ENCODE data around the gene SLC44A4.

Gene SLC44A4

DNA sequence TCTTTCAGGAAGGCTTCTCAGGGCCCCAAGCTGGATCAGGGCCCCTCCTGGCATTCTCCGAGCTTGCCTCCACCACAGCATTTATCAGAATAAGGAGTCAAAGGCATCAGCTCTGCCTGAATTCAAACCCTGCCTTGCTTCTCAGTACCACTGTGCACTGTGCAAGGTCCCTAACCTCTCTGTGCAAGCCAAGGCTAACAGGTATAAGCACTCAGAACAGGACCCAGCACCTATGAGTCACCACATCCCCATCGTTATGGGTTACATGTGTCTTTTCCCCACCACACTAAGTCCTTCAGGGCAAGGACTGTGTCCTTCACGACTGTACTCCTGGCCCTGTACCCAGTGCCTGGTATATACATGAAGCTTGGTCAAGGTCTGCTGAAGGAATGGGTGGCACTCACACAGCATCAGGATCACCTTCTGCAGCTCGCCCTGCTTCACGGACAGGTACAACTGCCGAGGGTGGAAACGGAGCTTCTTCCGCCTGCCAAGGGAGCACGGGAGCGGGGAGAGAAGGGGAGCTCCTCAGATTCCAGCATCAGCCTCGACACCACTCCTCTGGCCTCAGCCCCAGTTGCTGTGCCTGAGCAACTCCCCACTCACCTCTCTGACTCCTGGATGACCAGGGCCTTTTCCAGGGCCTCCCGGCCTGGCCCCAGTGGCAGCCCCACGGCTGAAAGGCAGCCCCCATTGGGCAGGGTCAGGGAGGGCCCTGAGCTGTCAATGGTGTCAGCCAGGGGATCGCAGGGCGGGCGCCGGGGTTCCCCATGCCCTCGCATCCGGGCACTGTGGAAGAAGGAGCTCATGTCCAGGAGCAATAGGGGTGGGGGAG, 8.6 kb upstream of the SLC44A4 start:
- Histone ChIP-seq H3K79me1 (replicated peaks; ENCODE audit: low read length, poor library complexity, severe bottlenecking) (peaks cover 10% of the 10 kb centered on the region), H3K9ac (ENCODE audit: low read length) (no peak overlapping the region), H2AFZ (ENCODE audit: low read depth, low read length) (no peak overlapping the region), H4K8ac (ENCODE audit: low read length) (no peak overlapping the region), H3K27ac (ENCODE audit: low read length, poor library complexity, severe bottlenecking) (no peak overlapping the region), H3K14ac (ENCODE audit: low read length in 2 of 2) (no peak overlapping the region), H3K36me3 (ENCODE audit: control insufficient read depth in 1 of 2, insufficient read depth in 2 of 2, low read depth in 1 of 2, low read length in 2 of 2) (peaks cover 70 to 89% of the 10 kb centered on the region in 2 experiments), H3K27me3 (ENCODE audit: control insufficient read depth in 1 of 2, insufficient read depth in 1 of 2, low read length in 2 of 2) (no peaks in the 10 kb centered on the region), H2BK15ac (ENCODE audit: low read depth, poor library complexity, severe bottlenecking) (no peak overlapping the region), H3K4me3 (ENCODE audit: insufficient read depth in 1 of 2, low read depth in 1 of 2, low read length in 2 of 2) (no peak overlapping the region), H2BK120ac (ENCODE audit: low read depth, low read length) (no peak overlapping the region), H4K91ac (ENCODE audit: low read length) (no peak overlapping the region), H2AK5ac (ENCODE audit: low read length, severe bottlenecking) (no peak overlapping the region), H3K23ac (ENCODE audit: low read length in 2 of 2) (no peak overlapping the region), H3K4me1 (ENCODE audit: control insufficient read depth, insufficient read depth, low read depth, low read length) (peaks cover 6% of the 10 kb centered on the region), H3K9me3 (ENCODE audit: control insufficient read depth, low read length) (no peaks in the 10 kb centered on the region), H2BK12ac (ENCODE audit: low read length in 2 of 2) (no peak overlapping the region), H3K4me2 (ENCODE audit: low read length, poor library complexity, severe bottlenecking) (no peak overlapping the region), H3K18ac (ENCODE audit: low read depth in 1 of 2, low read length in 2 of 2) (no peak overlapping the region), H3K4ac (ENCODE audit: low read depth in 1 of 2, low read length in 2 of 2) (no peak overlapping the region), H2BK5ac (ENCODE audit: low read depth, low read length, poor library complexity, severe bottlenecking) (no peak overlapping the region)
- DNase-seq, result no peak
- 95% methylated on average over 18 of the region's 19 CpGs for WGBS

DNA sequence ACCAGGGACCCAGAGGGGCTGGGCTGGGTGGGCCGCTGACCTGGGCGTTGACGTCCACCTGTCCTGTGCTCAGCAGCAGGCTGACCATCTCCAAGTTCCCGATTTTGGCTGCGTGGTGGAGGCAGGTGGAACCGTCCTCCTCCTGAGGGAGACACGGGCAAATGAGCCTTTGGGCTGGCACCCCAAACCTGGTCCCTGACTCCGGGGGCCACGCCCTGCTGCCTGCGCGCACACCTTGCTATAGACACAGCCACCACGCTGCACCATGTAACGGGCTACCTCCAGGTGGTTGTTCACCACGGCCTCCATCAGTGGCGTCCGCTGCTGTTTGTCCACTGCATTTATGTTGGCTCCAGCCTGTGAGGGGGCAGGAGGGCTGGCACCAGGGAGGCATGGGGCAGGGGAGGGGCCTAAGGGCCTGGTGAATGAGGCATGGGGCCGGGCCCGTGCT, 7.8 kb upstream of the SLC44A4 start:
- Histone ChIP-seq H4K8ac (ENCODE audit: low read length) (no peak overlapping the region), H3K27ac (ENCODE audit: low read length, poor library complexity, severe bottlenecking) (no peak overlapping the region), H3K9ac (ENCODE audit: low read length) (no peak overlapping the region), H3K4ac (ENCODE audit: low read depth in 1 of 2, low read length in 2 of 2) (no peak overlapping the region), H3K18ac (ENCODE audit: low read depth in 1 of 2, low read length in 2 of 2) (no peak overlapping the region), H3K79me1 (replicated peaks; ENCODE audit: low read length, poor library complexity, severe bottlenecking) (peaks cover 7% of the 10 kb centered on the region), H3K23ac (ENCODE audit: low read length in 2 of 2) (no peak overlapping the region), H2AK5ac (ENCODE audit: low read length, severe bottlenecking) (no peak overlapping the region), H4K91ac (ENCODE audit: low read length) (no peak overlapping the region), H3K36me3 (ENCODE audit: control insufficient read depth in 1 of 2, insufficient read depth in 2 of 2, low read depth in 1 of 2, low read length in 2 of 2) (peaks cover 66 to 86% of the 10 kb centered on the region in 2 experiments), H2BK12ac (ENCODE audit: low read length in 2 of 2) (no peak overlapping the region), H3K14ac (ENCODE audit: low read length in 2 of 2) (no peak overlapping the region), H3K4me2 (ENCODE audit: low read length, poor library complexity, severe bottlenecking) (no peak overlapping the region), H2BK120ac (ENCODE audit: low read depth, low read length) (no peak overlapping the region), H3K27me3 (ENCODE audit: control insufficient read depth in 1 of 2, insufficient read depth in 1 of 2, low read length in 2 of 2) (no peaks in the 10 kb centered on the region), H3K9me3 (ENCODE audit: control insufficient read depth, low read length) (no peaks in the 10 kb centered on the region), H3K4me3 (ENCODE audit: insufficient read depth in 1 of 2, low read depth in 1 of 2, low read length in 2 of 2) (no peak overlapping the region), H2BK5ac (ENCODE audit: low read depth, low read length, poor library complexity, severe bottlenecking) (no peak overlapping the region), H2BK15ac (ENCODE audit: low read depth, poor library complexity, severe bottlenecking) (no peak overlapping the region), H2AFZ (ENCODE audit: low read depth, low read length) (no peak overlapping the region), H3K4me1 (ENCODE audit: control insufficient read depth, insufficient read depth, low read depth, low read length) (peaks cover 9% of the 10 kb centered on the region)
- WGBS, result 96% methylated on average over 18 of the region's 18 CpGs
- DNase-seq, result no peak

DNA sequence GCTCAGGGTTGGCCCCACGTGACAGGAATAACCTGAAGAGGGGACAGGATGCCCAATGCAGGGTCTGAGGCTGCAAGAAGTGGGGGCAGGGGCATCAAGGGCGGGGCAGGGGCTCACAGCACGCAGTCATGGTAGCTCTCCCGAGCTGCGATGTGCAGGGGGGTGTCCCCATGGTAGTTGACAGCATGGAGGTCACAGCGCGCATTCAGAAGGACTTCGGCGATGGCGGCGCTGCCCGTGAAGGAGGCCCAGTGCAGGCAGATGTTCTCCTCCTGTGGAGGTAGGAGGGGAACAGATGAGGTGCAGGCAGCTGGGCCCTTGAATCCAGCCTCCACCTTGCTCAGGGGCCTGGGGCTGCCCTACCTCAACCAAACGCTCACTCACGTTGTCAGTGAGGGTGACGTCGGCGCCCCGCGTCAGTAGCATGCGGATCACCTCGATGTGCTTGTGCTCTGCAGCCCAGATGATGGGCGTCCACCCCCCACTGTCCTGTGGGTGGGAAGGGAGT, 5.8 kb upstream of the SLC44A4 start:
- H3K4me3 ChIP-seq (ENCODE audit: insufficient read depth in 1 of 2, low read depth in 1 of 2, low read length in 2 of 2), result no peak overlapping the region
- no peak for DNase-seq
- peaks cover 7% of the 10 kb centered on the region for H3K79me1 ChIP-seq (replicated peaks; ENCODE audit: low read length, poor library complexity, severe bottlenecking)
- H3K18ac ChIP-seq (ENCODE audit: low read depth in 1 of 2, low read length in 2 of 2), result no peak overlapping the region
- H2BK120ac ChIP-seq (ENCODE audit: low read depth, low read length), result no peak overlapping the region
- no peaks in the 10 kb centered on the region for H3K27me3 ChIP-seq (ENCODE audit: control insufficient read depth in 1 of 2, insufficient read depth in 1 of 2, low read length in 2 of 2)
- H2BK12ac ChIP-seq (ENCODE audit: low read length in 2 of 2), result no peak overlapping the region
- no peak overlapping the region for H4K8ac ChIP-seq (ENCODE audit: low read length)
- no peak overlapping the region for H2BK15ac ChIP-seq (ENCODE audit: low read depth, poor library complexity, severe bottlenecking)
- peaks cover 85 to 94% of the 10 kb centered on the region in 2 experiments for H3K36me3 ChIP-seq (ENCODE audit: control insufficient read depth in 1 of 2, insufficient read depth in 2 of 2, low read depth in 1 of 2, low read length in 2 of 2)
- WGBS, result 98% methylated on average over 22 of the region's 22 CpGs
- no peak overlapping the region for H3K23ac ChIP-seq (ENCODE audit: low read length in 2 of 2)
- no peak overlapping the region for H3K14ac ChIP-seq (ENCODE audit: low read length in 2 of 2)
- H3K27ac ChIP-seq (ENCODE audit: low read length, poor library complexity, severe bottlenecking), result no peak overlapping the region
- H4K91ac ChIP-seq (ENCODE audit: low read length), result no peak overlapping the region
- no peaks in the 10 kb centered on the region for H3K9me3 ChIP-seq (ENCODE audit: control insufficient read depth, low read length)
- H3K4me1 ChIP-seq (ENCODE audit: control insufficient read depth, insufficient read depth, low read depth, low read length), result peaks cover 9% of the 10 kb centered on the region
- H3K4ac ChIP-seq (ENCODE audit: low read depth in 1 of 2, low read length in 2 of 2), result no peak overlapping the region
- no peak overlapping the region for H2BK5ac ChIP-seq (ENCODE audit: low read depth, low read length, poor library complexity, severe bottlenecking)
- H2AFZ ChIP-seq (ENCODE audit: low read depth, low read length), result no peak overlapping the region
- H2AK5ac ChIP-seq (ENCODE audit: low read length, severe bottlenecking), result no peak overlapping the region
- H3K4me2 ChIP-seq (ENCODE audit: low read length, poor library complexity, severe bottlenecking), result no peak overlapping the region
- H3K9ac ChIP-seq (ENCODE audit: low read length), result no peak overlapping the region

DNA sequence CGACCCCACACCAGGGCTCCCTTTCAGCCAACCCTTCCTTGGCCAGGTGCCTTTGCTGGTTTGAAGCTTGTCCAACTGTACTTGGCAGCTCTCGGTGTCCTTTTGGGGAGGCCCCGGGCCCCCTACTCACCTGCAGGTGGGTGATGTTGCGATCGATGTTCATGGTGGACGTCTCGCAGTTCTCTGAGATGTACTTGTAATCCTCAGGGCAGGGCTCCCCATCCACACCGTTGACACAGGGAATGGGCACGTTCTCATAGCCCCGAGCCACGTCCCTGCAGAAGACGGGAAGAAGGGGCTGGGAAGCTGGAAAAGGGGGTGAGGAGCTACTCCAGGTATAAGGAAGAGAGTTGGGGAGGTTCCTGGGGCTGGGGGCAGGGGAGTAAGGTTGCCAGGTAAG, 4.9 kb upstream of the SLC44A4 start:
- no peak overlapping the region for H3K9ac ChIP-seq (ENCODE audit: low read length)
- WGBS, result 97% methylated on average over 12 of the region's 12 CpGs
- H2BK5ac ChIP-seq (ENCODE audit: low read depth, low read length, poor library complexity, severe bottlenecking), result no peak overlapping the region
- peaks cover 2% of the 10 kb centered on the region for H3K79me1 ChIP-seq (replicated peaks; ENCODE audit: low read length, poor library complexity, severe bottlenecking)
- H3K14ac ChIP-seq (ENCODE audit: low read length in 2 of 2), result no peak overlapping the region
- no peak overlapping the region for H3K27ac ChIP-seq (ENCODE audit: low read length, poor library complexity, severe bottlenecking)
- no peak overlapping the region for H2BK12ac ChIP-seq (ENCODE audit: low read length in 2 of 2)
- no peak overlapping the region for H4K91ac ChIP-seq (ENCODE audit: low read length)
- no peak overlapping the region for H2AK5ac ChIP-seq (ENCODE audit: low read length, severe bottlenecking)
- no peak overlapping the region for H3K4me3 ChIP-seq (ENCODE audit: insufficient read depth in 1 of 2, low read depth in 1 of 2, low read length in 2 of 2)
- no peak overlapping the region for H3K4ac ChIP-seq (ENCODE audit: low read depth in 1 of 2, low read length in 2 of 2)
- H3K9me3 ChIP-seq (ENCODE audit: control insufficient read depth, low read length), result no peaks in the 10 kb centered on the region
- H3K27me3 ChIP-seq (ENCODE audit: control insufficient read depth in 1 of 2, insufficient read depth in 1 of 2, low read length in 2 of 2), result no peaks in the 10 kb centered on the region
- no peak overlapping the region for H2BK15ac ChIP-seq (ENCODE audit: low read depth, poor library complexity, severe bottlenecking)
- DNase-seq, result no peak
- H2AFZ ChIP-seq (ENCODE audit: low read depth, low read length), result no peak overlapping the region
- H4K8ac ChIP-seq (ENCODE audit: low read length), result no peak overlapping the region
- H3K23ac ChIP-seq (ENCODE audit: low read length in 2 of 2), result no peak overlapping the region
- H3K4me2 ChIP-seq (ENCODE audit: low read length, poor library complexity, severe bottlenecking), result no peak overlapping the region
- peaks cover 85 to 87% of the 10 kb centered on the region in 2 experiments for H3K36me3 ChIP-seq (ENCODE audit: control insufficient read depth in 1 of 2, insufficient read depth in 2 of 2, low read depth in 1 of 2, low read length in 2 of 2)
- H3K18ac ChIP-seq (ENCODE audit: low read depth in 1 of 2, low read length in 2 of 2), result no peak overlapping the region
- peaks cover 9% of the 10 kb centered on the region for H3K4me1 ChIP-seq (ENCODE audit: control insufficient read depth, insufficient read depth, low read depth, low read length)
- H2BK120ac ChIP-seq (ENCODE audit: low read depth, low read length), result no peak overlapping the region

Measured in mesenchymal stem cell (in vitro differentiated cells and primary cell).